ENCODE data around the gene FNBP1. TPM values are rescaled to one million over a fixed set of nuclear protein-coding genes. Genes with fewer than 3 reads are reported as not detected.

Gene FNBP1
- total RNA-seq (2022; extraction: Qiagen RNA extraction; ENCODE audit: low read depth) = 13.9 to 16.2 TPM (median 15.2 TPM) in 5 replicates

GRCh38 chr9:130042885-130043653, at the start of gene FNBP1:
TSS of gene FNBP1 (minus strand) at chr9:130043189. CDS start at chr9:130042975, 214 bp downstream.

DNA sequence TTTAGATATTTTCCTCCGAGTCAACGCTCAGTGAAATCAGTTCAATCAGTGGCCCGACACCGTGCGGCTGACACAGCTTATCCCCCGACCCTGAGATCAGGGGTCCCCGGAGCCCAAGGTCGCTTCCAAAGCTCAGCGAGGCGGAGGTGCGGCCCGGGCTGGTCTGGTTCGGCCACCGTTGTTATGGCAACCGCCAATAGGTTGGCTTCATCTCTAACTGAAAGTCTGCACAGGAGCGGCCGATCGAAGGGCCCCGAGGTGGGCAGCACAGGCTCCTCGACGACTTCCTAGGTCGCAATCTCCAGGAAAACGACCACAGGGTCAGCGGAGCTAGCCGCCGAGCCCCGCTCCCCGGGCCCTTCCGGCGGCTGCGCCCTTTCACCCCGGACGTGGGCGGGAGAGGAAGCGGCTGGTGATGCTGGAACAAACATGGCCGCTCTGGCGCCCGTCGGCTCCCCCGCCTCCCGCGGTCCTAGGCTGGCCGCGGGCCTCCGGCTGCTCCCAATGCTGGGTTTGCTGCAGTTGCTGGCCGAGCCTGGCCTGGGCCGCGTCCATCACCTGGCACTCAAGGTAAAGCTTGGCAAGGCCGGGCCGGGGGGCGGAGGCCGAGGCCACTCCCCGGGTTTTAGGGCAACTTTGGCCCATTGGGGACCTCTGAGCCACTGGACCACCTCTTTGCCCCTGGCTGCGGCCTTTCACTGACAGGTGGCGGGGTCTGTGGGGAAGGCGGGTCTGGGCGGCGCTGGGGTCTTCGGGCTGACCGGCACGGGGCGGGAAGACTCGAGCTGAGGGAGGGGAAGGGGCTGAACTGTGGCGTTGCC, 10.7 kb upstream of the FNBP1 start, which contains the start of gene GPR107:
Gene GPR107 (plus strand): TSS at position 403 of the 821 bp plus-strand sequence. CDS start 27 bp downstream, at position 430.

Other genes with a start within 250 kb of the FNBP1 start
- 21.0 to 27.8 TPM (median 26.4 TPM) in 5 replicates for gene TOR1B, start 240.0 kb downstream of the FNBP1 start, total RNA-seq (2022; extraction: Qiagen RNA extraction; ENCODE audit: low read depth)
- 58.4 to 64.6 TPM (median 64.3 TPM) in 5 replicates for gene TOR1A, start 219.1 kb downstream of the FNBP1 start, total RNA-seq (2022; extraction: Qiagen RNA extraction; ENCODE audit: low read depth)
- 49.0 to 57.3 TPM (median 49.9 TPM) in 5 replicates for gene C9orf78, start 207.9 kb downstream of the FNBP1 start, total RNA-seq (2022; extraction: Qiagen RNA extraction; ENCODE audit: low read depth)
- gene USP20, start 207.7 kb downstream of the FNBP1 start, total RNA-seq (2022; extraction: Qiagen RNA extraction; ENCODE audit: low read depth) = 5.9 to 6.4 TPM (median 6.1 TPM) in 5 replicates
- 23.8 to 30.2 TPM (median 28.7 TPM) in 5 replicates for gene GPR107, start 10.7 kb upstream of the FNBP1 start, total RNA-seq (2022; extraction: Qiagen RNA extraction; ENCODE audit: low read depth)
- 34.8 to 55.3 TPM (median 51.4 TPM) in 5 replicates for gene NCS1, start 129.2 kb upstream of the FNBP1 start, total RNA-seq (2022; extraction: Qiagen RNA extraction; ENCODE audit: low read depth)
- 0.03 to 0.14 TPM (median 0.08 TPM) in 5 replicates for gene HMCN2, start 222.6 kb upstream of the FNBP1 start, total RNA-seq (2022; extraction: Qiagen RNA extraction; ENCODE audit: low read depth)